Ovary (tissue), 9 donors: ENCODE measurements around the gene CSMD2. TPM values are rescaled to one million over a fixed set of nuclear protein-coding genes. Genes with fewer than 3 reads are reported as not detected.

Source experiments
- DNase-seq, 5 donors: peaks; one replicate each; pipeline ENCODE4 v3.0.0-alpha.2; 2019 to 2020
- H3K27ac ChIP-seq, 2 donors: fragments of 200-600 bp; one replicate each; pipeline versions ENCODE4 v1.5.1 to v1.8.0; 2019 to 2022
- H3K27me3 ChIP-seq: fragments of 200-600 bp; one replicate; pipeline ENCODE4 v1.8.0; 2022
- H3K36me3 ChIP-seq: fragments of 200-600 bp; sonication (generic); one replicate; pipeline ENCODE4 v1.5.1; 2019
- H3K4me1 ChIP-seq: one replicate; pipeline ENCODE4 v1.8.1; 2013; ENCODE audit warnings: mild to moderate bottlenecking, moderate library complexity; ENCODE audit not compliant: insufficient read depth
- H3K4me3 ChIP-seq: fragments of 200-600 bp; sonication (generic); one replicate; pipeline ENCODE4 v1.5.1; 2017
- H3K9me3 ChIP-seq, 2 donors: fragments of 200-600 bp in 1 of 2; sonication (generic) in 1 of 2; one replicate each; pipeline versions ENCODE4 v1.5.1 to v1.8.1; 2013 to 2019; ENCODE audit warnings: mild to moderate bottlenecking in 1 of 2, moderate library complexity in 1 of 2
- CTCF ChIP-seq, 3 donors: fragments of 450-650 bp in 2 of 3; fragments of 200-600 bp in 1 of 3; IDR thresholded peaks; one replicate each; pipeline versions ENCODE4 v1.5.1 to v1.8.0; 2016 to 2022; ENCODE audit warnings: antibody characterized with exemption in 3 of 3, mild to moderate bottlenecking in 1 of 3
- EP300 ChIP-seq: sonication (generic); formaldehyde crosslinking; IDR thresholded peaks from one replicate; pipeline ENCODE4 v1.6.1; 2017; ENCODE audit warnings: antibody characterized with exemption
- POLR2A ChIP-seq: fragments of 450-650 bp; IDR thresholded peaks from one replicate; pipeline ENCODE4 v1.6.1; 2017; ENCODE audit warnings: antibody characterized with exemption, mild to moderate bottlenecking, moderate library complexity
- WGBS, 3 donors: extraction: QIAGEN DNeasy Blood & Tissue Kit in 1 of 3; methylation state at CpG; one replicate each; pipeline versions ENCODE4 v1.1.5 to v1.1.7; 2013 to 2017; 5-methylcytosine and 5-hydroxymethylcytosine counted together
- intact Hi-C, 4 donors: fragments of 100-400 bp; cut with DNase I; formaldehyde crosslinking; loops; one replicate each; pipeline versions ENCODE4 v1.11.0 to v1.15.1; 2022 to 2023
- polyA plus RNA-seq, 2 donors: library from polyadenylated mRNA; stranded (reverse); fragments of 200-250 nt in 1 of 2; fragments of 350-450 nt in 1 of 2; fragmentation: Illumina TruSeq in 1 of 2; extraction: RNeasy Lipid Tissue Mini Kit (QIAGEN cat#74804) in 1 of 2; gene quantifications; one replicate each; pipeline ENCODE4 v1.2.3, GENCODE V29; 2013 to 2014
- total RNA-seq, 7 donors: library from RNA; depleted of rRNA in 2 of 7; stranded (reverse); fragments of >200 nt in 2 of 7; fragmentation: NEBNext Ultra II Directional in 3 of 7; extraction: Animal tissue kit (Norgen Biotek cat#: 25700) in 3 of 7; gene quantifications; one replicate each; pipeline versions ENCODE4 v1.1.0 to v1.2.4, GENCODE V29; 2016 to 2023
- donor health status: DM: no; HTN: no; CAD: no; lungs with moderate emphysema.
- donor health status: DM: no; HTN: no; CAD: no.
- donor health status: Bipolar disorder and iron deficiency.
- donor health status: DM: yes; HTN: yes; CAD: no.
- donor health status: DM: no; HTN: no; CAD: no.
- donor health status: DM: yes; HTN: yes; CAD: no.

Gene CSMD2
- total and polyA plus RNA-seq, 9 donors: 0.04 to 1.6 (median 0.18) TPM; not detected in 3

- intact Hi-C loops: no loop called here
- WGBS, 3 donors: 66 to 78% (median 72%) methylated on average over 2 of the region's 2 CpGs
- Histone ChIP-seq H3K9me3 (no peaks in the 10 kb centered on the region), H3K36me3 (no peaks in the 10 kb centered on the region), H3K27ac (no peak overlapping the region), H3K4me1 (no peaks in the 10 kb centered on the region), H3K27me3 (no peaks in the 10 kb centered on the region), H3K4me3 (no peak overlapping the region)
- TF ChIP-seq CTCF (IDR thresholded peaks at IDR 0.05) (no peak), POLR2A (no peak), EP300 (no peak)
- no peak for DNase-seq
Measured at GRCh38 chr1:34002810-34003209, 162.2 kb downstream of the CSMD2 start.

GRCh38 chr1:33997127-33998036 is 167.6 kb downstream of the CSMD2 start:
- Histone ChIP-seq H3K9me3 (no peaks in the 10 kb centered on the region), H3K4me3 (no peak overlapping the region), H3K27me3 (no peaks in the 10 kb centered on the region), H3K36me3 (no peaks in the 10 kb centered on the region), H3K4me1 (no peaks in the 10 kb centered on the region), H3K27ac (no peak overlapping the region)
- no peak for DNase-seq
- TF ChIP-seq CTCF (IDR thresholded peaks at IDR 0.05): no peak
- no peak for TF ChIP-seq POLR2A
- TF ChIP-seq EP300: no peak
- intact Hi-C loops: no loop called here
- 67 to 72% (median 67%) methylated on average over 13 of the region's 13 CpGs for WGBS, 3 donors

- H3K9me3 ChIP-seq: no peaks in the 10 kb centered on the region
- no peak overlapping the region for H3K27ac ChIP-seq
- H3K27me3 ChIP-seq: no peaks in the 10 kb centered on the region
- intact Hi-C loops: no loop called here
- TF ChIP-seq CTCF (IDR thresholded peaks at IDR 0.05): no peak
- no peak for DNase-seq
- no peak overlapping the region for H3K4me3 ChIP-seq
- WGBS, 3 donors: 84 to 91% (median 87%) methylated on average over 5 of the region's 5 CpGs
- no peaks in the 10 kb centered on the region for H3K4me1 ChIP-seq
- no peaks in the 10 kb centered on the region for H3K36me3 ChIP-seq
Measured at GRCh38 chr1:33996281-33996680, 168.7 kb downstream of the CSMD2 start.

GRCh38 chr1:33993301-33993700 is 171.7 kb downstream of the CSMD2 start:
- H3K4me1 ChIP-seq: no peaks in the 10 kb centered on the region
- no peak overlapping the region for H3K27ac ChIP-seq
- intact Hi-C loops: no loop called here
- no peaks in the 10 kb centered on the region for H3K27me3 ChIP-seq
- no peak for TF ChIP-seq POLR2A
- no peak for TF ChIP-seq EP300
- no peak for TF ChIP-seq CTCF (IDR thresholded peaks at IDR 0.05)
- DNase-seq: no peak
- 81 to 84% (median 84%) methylated on average over 4 of the region's 4 CpGs for WGBS, 3 donors
- no peak overlapping the region for H3K4me3 ChIP-seq
- H3K9me3 ChIP-seq: no peaks in the 10 kb centered on the region
- H3K36me3 ChIP-seq: no peaks in the 10 kb centered on the region
